ENCODE data around the gene ENHO. TPM values are rescaled to one million over a fixed set of nuclear protein-coding genes. Genes with fewer than 3 reads are reported as not detected.
A peak's percentile ranks its signal among the peaks of the same experiment; 100 is the strongest.

Gene ENHO
- total RNA-seq, 1 donor from 2014 or later, result 4.4 TPM

DNA sequence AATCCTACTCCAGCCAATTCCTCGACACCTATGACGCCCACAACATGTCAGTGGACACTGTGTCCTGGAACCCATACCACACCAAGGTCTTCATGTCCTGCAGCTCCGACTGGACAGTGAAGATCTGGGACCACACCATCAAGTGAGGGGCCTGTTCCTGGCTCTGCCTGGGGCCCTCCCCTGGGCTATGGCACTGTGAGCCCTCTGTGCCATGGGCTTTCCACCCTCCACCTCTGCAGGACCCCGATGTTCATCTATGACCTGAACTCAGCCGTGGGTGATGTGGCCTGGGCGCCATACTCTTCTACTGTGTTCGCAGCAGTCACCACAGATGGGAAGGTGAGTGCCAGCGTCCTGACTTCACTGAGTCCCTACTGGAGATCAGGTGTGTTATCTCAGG, 8.4 kb downstream of the ENHO start:
- Histone ChIP-seq H3K9me3 (ENCODE audit: low read depth) (no peaks in the 10 kb centered on the region), H3K4me3 (no peak overlapping the region), H3K4me2 (no peak overlapping the region), H3K36me3 (no peaks in the 10 kb centered on the region), H3K27me3 (no peaks in the 10 kb centered on the region), H3K9ac (no peak overlapping the region), H3K27ac (no peak overlapping the region), H4K20me1 (ENCODE audit: low read depth) (no peaks in the 10 kb centered on the region), H3K79me2 (ENCODE audit: low read depth) (no peaks in the 10 kb centered on the region), H3F3A (ENCODE audit: low read depth) (peaks cover 13% of the 10 kb centered on the region), H3K4me1 (peaks cover 25% of the 10 kb centered on the region), H2AFZ (replicated peaks) (no peak overlapping the region)
- Mint-ChIP-seq H3K4me1 (peaks cover 46% of the 10 kb centered on the region), H3K4me3 (no peak overlapping the region), H3K9me3 (no peaks in the 10 kb centered on the region), H3K36me3 (no peaks in the 10 kb centered on the region), H3K27me3 (ENCODE audit: insufficient read depth, low read depth) (peaks cover 17% of the 10 kb centered on the region), H3K27ac (peak overlapping the region; percentile 81)
- TF ChIP-seq EZH2 (IDR thresholded peaks at IDR 0.05), result no peak
- TF ChIP-seq, protein P1, sequence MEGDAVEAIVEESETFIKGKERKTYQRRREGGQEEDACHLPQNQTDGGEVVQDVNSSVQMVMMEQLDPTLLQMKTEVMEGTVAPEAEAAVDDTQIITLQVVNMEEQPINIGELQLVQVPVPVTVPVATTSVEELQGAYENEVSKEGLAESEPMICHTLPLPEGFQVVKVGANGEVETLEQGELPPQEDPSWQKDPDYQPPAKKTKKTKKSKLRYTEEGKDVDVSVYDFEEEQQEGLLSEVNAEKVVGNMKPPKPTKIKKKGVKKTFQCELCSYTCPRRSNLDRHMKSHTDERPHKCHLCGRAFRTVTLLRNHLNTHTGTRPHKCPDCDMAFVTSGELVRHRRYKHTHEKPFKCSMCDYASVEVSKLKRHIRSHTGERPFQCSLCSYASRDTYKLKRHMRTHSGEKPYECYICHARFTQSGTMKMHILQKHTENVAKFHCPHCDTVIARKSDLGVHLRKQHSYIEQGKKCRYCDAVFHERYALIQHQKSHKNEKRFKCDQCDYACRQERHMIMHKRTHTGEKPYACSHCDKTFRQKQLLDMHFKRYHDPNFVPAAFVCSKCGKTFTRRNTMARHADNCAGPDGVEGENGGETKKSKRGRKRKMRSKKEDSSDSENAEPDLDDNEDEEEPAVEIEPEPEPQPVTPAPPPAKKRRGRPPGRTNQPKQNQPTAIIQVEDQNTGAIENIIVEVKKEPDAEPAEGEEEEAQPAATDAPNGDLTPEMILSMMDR (IDR thresholded peaks at IDR 0.05), result no peak
- no peak for DNase-seq (ENCODE audit: low spot score)

DNA sequence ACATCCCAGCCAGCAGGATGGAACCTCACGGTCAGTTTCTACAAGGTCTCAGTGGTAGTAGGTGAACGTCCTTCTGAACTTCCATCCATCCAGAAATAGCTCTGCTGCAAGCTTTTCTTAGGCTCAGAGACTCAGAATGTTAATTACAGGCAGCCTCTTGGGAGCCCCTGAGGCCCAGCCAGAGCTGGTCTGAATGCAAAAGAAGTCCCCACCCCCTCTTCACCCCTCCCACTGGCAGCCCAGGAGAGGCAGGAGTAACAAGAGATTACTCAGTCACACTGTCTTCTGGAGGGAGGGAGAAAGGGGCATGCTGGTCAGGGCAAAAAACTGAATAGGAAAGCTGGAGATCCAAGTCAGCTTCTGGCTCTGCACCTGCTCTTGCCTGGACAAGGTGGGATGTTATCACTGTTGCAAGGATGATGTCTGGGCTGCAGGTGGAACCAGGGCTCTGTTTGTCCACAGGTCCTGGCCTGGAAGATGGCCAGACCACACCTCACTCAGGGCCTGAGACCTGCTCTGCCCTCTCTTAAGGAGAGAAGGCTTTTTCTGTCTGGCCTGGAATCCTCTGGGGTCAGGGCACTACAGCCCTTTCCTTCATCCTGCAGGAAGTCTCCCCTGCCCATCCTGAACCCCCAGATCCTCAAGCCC, 9.1 kb downstream of the ENHO start:
- no peaks in the 10 kb centered on the region for H4K20me1 ChIP-seq (ENCODE audit: low read depth)
- peak overlapping the region; percentile 29 for H3K27ac Mint-ChIP-seq
- H3K27me3 ChIP-seq, result no peaks in the 10 kb centered on the region
- peaks cover 13% of the 10 kb centered on the region for H3F3A ChIP-seq (ENCODE audit: low read depth)
- no peaks in the 10 kb centered on the region for H3K79me2 ChIP-seq (ENCODE audit: low read depth)
- peak; percentile 76 for DNase-seq (ENCODE audit: low spot score)
- no peak overlapping the region for H3K27ac ChIP-seq
- TF ChIP-seq, protein P1 (IDR thresholded peaks at IDR 0.05), result no peak
- TF ChIP-seq EZH2phosphoT487 (IDR thresholded peaks at IDR 0.05), result no peak
- TF ChIP-seq EZH2 (IDR thresholded peaks at IDR 0.05), result no peak
- H3K9ac ChIP-seq, result no peak overlapping the region
- no peak overlapping the region for H2AFZ ChIP-seq (replicated peaks)
- H3K9me3 ChIP-seq (ENCODE audit: low read depth), result no peaks in the 10 kb centered on the region
- no peaks in the 10 kb centered on the region for H3K36me3 Mint-ChIP-seq
- H3K4me3 Mint-ChIP-seq, result peak overlapping the region; percentile 62
- H3K4me1 ChIP-seq, result peaks cover 25% of the 10 kb centered on the region
- peak overlapping the region; percentile 5 for H3K4me3 ChIP-seq
- H3K9me3 Mint-ChIP-seq, result no peaks in the 10 kb centered on the region
- peaks cover 17% of the 10 kb centered on the region for H3K27me3 Mint-ChIP-seq (ENCODE audit: insufficient read depth, low read depth)
- no peaks in the 10 kb centered on the region for H3K36me3 ChIP-seq
- H3K4me2 ChIP-seq, result peak overlapping the region; percentile 65
- H3K4me1 Mint-ChIP-seq, result peaks cover 46% of the 10 kb centered on the region

DNA sequence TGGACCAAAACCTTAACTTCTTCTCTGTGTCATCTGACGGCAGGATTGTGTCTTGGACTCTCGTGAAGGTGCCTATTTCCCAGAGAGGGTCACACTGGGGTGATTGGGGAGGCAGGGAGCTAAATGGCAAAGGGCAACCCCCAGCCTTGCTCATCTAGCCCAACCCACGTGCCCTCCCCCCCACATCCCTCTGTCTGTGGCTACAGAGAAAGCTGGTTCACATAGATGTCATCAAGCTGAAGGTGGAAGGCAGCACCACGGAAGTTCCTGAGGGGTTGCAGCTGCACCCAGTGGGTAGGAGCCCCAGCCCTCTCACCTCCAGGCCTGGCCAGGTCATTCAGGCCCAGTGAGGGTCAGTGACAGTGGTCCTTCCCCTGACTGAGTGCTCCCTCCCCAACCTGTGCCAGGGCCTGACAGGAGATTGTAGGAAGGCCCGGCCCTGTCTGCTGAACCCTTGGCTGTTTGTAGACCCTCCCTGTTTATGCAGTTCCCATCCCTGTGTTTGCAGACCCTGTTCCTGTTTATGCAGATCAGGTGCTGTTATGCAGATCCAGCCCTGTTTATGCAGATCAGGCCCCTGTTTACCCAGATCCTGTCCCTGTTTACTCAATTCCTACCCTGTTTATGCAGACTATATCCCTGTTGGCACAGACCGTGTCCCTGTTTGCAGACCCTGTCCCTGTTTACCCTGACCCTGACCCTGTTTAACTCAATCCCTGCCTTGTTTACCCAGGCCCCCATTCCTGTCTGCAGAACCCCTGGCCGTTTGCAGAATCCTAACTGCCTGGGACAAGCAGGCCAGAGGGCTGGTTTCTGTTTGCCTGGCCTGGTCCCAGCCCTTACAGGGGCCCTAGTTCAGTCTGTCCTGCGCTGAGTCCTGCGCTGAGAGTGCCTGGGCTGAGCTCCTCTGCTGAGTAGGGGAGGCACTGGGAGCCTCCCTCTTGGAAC, 10.4 kb downstream of the ENHO start:
- H4K20me1 ChIP-seq (ENCODE audit: low read depth), result no peaks in the 10 kb centered on the region
- Mint-ChIP-seq H3K4me1 (peaks cover 42% of the 10 kb centered on the region), H3K9me3 (no peaks in the 10 kb centered on the region), H3K27ac (peak overlapping the region; percentile 69), H3K4me3 (peak overlapping the region; percentile 62), H3K36me3 (no peaks in the 10 kb centered on the region), H3K27me3 (ENCODE audit: insufficient read depth, low read depth) (peaks cover 17% of the 10 kb centered on the region)
- H2AFZ ChIP-seq (replicated peaks), result no peak overlapping the region
- H3K4me3 ChIP-seq, result no peak overlapping the region
- DNase-seq (ENCODE audit: low spot score), result no peak
- peaks cover 13% of the 10 kb centered on the region for H3F3A ChIP-seq (ENCODE audit: low read depth)
- no peak overlapping the region for H3K9ac ChIP-seq
- H3K9me3 ChIP-seq (ENCODE audit: low read depth), result no peaks in the 10 kb centered on the region
- peak overlapping the region; percentile 65 for H3K4me2 ChIP-seq
- no peaks in the 10 kb centered on the region for H3K27me3 ChIP-seq
- no peaks in the 10 kb centered on the region for H3K36me3 ChIP-seq
- H3K79me2 ChIP-seq (ENCODE audit: low read depth), result no peaks in the 10 kb centered on the region
- peaks cover 25% of the 10 kb centered on the region for H3K4me1 ChIP-seq
- H3K27ac ChIP-seq, result no peak overlapping the region
- no peak for TF ChIP-seq EZH2 (IDR thresholded peaks at IDR 0.05)
